HG02610 (cell line): Measurements from ENCODE around the gene GBF1.
"Not testable (repeated sequence)": the region's sequence is repeated elsewhere in the genome, so short reads cannot be mapped to it uniquely, and the experiment has no call there.

Experiments used
- ATAC-seq: cut with Tn5 transposase; IDR thresholded peaks from one replicate; pipeline ENCODE4 v1.9.1; 2021; ENCODE audit warnings: mild to moderate bottlenecking, moderate library complexity; ENCODE audit not compliant: unreplicated experiment

The GBF1 gene, protein sequence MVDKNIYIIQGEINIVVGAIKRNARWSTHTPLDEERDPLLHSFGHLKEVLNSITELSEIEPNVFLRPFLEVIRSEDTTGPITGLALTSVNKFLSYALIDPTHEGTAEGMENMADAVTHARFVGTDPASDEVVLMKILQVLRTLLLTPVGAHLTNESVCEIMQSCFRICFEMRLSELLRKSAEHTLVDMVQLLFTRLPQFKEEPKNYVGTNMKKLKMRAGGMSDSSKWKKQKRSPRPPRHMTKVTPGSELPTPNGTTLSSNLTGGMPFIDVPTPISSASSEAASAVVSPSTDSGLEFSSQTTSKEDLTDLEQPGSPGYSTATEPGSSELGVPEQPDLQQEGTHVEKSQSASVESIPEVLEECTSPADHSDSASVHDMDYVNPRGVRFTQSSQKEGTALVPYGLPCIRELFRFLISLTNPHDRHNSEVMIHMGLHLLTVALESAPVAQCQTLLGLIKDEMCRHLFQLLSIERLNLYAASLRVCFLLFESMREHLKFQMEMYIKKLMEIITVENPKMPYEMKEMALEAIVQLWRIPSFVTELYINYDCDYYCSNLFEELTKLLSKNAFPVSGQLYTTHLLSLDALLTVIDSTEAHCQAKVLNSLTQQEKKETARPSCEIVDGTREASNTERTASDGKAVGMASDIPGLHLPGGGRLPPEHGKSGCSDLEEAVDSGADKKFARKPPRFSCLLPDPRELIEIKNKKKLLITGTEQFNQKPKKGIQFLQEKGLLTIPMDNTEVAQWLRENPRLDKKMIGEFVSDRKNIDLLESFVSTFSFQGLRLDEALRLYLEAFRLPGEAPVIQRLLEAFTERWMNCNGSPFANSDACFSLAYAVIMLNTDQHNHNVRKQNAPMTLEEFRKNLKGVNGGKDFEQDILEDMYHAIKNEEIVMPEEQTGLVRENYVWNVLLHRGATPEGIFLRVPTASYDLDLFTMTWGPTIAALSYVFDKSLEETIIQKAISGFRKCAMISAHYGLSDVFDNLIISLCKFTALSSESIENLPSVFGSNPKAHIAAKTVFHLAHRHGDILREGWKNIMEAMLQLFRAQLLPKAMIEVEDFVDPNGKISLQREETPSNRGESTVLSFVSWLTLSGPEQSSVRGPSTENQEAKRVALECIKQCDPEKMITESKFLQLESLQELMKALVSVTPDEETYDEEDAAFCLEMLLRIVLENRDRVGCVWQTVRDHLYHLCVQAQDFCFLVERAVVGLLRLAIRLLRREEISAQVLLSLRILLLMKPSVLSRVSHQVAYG (N-terminal part only)

DNA sequence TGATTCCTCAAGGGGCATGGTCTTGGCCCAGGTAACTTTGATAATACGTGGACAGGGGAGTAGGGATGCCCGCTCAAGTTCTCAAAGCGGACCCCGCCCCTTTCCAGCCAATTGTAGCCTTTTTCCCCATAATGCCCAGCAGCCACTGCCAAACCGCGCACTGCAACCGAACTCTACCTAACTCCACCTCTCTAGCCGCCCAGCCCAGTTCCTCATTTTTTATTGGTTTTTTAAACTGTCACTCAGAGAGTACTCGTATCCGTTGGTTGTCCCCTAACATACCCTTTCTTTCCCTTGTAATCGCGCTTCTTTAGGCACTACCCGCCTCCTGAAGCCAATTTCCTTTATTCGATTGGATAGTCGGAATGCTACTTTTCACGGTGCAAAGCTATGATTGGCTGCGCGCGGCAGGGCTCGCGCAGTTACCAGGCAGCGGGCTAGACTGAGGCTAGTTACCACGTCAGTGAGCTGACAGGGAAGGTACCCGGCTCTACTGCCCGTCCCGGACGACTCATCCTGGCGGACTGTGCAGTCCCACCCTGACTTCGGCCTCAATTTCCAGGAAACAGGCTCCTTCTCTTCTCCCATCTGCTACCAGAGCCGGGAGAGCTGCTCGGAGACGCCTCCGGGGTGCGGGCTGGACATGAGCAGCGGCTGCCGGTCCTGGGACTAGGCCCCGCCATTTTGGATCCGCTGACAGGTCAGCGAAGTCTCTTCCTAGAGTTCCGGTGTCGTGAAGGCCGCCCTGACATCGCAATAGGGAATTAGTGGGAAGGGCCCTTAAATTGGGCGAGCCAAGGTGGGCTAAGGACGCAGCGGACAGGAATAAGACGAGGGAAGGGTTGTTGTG lies at the start of gene GBF1:
Gene GBF1, plus strand, starts transcription at position 451 of the 850 bp plus-strand sequence. CDS start 13,407 bp downstream, outside the sequence.
- ATAC-seq, result peak; percentile 93

DNA sequence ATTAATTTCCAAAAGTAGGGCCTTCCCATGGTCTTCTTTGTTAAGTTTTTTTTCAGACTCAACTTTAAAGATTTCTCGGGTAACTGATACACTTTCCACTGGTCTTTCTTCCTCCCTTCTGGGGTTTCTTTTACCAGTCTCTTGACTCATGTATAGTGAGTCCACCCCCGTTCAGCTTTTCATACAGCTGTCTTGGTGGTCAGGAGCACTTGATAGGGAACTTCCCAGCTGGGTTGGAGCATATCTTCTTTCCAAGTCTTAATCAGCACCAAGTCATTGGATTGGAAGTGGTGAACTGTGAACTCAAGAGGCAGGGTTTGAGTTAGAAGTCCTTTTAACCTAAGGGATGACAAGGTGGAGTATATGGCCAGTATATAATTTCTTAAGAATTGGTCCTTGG lies 48.4 kb upstream of the GBF1 start:
- ATAC-seq, result peak; percentile 67

DNA sequence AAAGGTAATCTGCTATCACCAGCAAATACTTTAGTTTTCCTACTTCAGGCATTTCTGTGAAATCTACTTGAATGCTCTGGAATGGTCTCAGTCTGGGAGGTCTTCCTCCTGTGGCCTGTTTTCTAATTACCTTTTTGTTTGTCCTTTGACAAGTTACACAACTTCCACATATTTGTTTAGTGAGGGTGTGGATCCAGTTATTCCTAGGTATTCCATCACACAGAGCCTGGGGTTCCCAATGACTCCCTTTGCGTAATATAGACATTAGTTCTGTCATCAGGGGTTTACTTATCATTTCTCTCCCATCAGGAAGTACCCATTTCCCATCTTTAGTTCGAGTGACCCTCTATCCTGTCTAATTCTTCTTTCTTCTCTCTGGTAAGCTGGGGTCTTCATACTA lies 47.3 kb upstream of the GBF1 start:
- no peak for ATAC-seq

DNA sequence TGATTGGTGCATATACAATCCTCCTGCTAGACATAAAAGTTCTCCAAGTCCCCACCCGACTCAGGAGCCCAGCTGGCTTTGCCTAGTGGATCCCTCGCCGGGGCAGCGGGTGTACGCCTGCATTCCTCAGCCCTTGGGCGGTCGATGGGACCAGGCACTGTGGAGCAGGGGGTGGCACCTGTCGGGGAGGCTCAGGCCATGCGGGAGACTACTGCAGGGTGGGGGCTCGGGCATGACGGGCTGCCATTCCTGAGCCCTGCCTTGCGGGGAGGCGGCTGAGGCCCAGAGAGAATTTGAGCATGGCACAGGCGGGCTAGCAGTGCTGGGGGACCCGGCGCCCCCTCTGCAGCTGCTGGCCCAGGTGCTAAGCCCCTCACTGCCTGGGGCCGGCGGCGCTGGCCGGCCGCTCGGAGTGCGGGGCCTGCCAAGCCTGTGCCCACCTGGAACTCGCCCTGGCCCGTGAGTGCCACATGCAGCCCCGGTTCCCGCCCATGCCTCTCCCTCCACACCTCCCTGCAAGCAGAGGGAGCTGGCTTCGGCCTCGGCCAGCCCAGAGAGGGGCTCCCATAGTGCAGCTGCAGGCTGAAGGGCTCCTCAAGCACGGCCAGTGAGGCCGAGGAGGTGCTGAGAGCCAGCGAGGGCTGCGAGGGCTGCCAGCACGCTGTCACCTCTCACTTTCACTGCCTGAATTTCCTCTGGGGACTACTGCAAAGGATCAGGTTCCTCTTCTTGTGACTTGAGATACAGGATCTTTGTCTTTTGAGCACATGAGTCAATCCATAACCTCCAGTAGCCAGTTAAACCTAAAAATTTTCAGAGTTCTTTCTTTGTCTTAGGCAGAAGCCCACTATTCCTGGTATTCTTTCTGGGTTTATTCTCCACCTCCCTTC lies 44.3 kb upstream of the GBF1 start:
- ATAC-seq, result peak; percentile 56

DNA sequence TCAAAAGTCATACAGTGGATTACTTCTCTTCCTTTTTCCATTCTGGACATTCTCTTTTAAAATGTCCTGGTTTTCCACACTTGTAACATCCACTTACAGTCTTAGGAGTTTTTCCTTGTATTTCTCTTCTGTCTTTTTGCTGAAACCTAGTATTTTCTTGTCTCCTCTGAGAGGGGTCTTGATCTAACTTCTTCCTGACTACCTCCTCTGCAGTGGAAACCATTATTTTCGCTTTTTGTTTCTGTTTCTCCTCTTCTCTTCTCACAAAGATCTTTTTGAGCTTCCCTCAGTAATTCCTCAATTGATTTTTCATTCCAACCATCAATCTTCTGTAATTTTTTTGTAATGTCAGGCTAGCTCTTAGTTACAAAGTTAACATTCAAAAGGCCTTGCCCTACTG lies 42.9 kb upstream of the GBF1 start:
- ATAC-seq, result no peak

DNA sequence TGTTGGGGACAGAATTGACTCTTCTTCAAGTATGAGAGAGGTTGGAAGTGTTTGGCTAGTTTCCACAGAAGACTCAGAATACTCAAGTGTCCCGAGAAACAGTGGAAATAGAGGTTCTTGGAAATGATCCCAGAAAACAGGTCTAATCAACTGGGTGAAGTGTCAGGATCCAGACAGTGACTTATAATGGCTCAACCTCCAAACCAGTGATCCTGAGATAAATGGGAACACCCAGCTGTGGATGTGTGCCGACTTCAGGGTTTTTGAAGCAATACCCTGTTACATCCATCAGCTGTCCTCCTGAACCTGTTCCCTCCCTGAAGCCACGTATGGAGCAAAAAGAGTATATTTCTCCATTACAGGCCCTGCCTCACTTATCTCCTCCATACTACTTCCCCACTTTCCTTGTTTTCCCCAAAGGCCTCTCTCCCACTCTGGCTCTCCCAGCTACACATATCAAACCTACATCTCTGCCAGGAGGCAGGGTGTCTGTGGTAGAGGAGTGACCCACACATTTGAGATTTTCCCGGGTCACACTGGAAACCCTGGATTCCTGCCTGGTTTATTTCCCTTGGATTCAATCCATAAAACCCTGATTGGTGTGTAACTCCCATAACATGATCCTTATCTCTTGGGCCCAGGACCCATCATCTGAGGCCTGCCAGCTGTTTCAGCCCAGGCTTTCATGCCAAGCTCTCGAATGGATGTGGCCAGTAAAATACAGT lies 36.9 kb upstream of the GBF1 start:
- no peak for ATAC-seq

DNA sequence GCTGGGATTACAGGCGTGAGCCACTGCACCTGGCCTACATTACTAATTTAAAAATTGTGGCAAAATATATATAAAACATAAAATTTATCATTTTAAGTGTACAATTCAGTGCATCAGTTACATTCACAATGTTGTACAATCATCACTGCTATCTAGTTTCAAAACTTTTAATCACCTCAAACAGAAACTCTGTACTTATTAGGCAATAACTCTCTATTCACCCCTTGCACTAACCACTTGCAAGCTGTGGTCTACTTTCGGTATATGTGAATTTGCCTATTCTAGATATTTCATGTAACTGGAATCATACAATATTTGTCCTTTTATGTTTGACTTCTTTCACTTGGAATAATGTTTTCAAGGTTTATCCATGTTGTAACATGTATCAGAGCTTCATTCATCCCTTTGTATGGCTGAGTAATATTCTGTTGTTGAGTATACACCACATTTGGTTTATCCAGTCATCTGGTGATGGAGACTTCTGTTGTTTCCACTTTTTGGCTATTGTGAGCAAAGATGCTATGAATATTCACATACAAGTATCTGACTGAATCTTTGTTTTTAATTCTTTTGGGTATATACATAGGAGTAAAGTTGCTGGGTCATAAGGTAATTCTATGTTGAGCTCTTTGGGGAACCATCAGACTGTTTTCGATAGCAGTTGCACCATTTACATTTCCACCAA lies 33.6 kb upstream of the GBF1 start:
- no peak for ATAC-seq

DNA sequence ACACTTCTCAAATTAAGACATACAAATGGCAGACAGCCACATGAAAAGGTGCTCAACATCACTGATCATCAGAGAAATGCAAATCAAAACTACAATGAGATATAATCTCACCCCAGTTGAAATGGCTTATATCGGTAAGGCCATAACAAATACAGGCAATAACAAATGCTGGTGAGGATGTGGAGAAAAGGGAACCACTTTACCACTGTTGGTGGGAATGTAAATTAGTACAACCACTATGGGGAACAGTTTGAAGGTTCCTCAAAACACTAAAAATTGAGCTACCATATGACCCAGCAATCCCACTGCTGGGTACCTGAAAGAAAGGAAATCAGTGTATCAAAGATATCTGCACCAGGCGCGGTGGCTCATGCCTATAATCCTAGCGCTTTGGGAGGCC lies 31.7 kb upstream of the GBF1 start:
- not testable (repeated sequence) for ATAC-seq

DNA sequence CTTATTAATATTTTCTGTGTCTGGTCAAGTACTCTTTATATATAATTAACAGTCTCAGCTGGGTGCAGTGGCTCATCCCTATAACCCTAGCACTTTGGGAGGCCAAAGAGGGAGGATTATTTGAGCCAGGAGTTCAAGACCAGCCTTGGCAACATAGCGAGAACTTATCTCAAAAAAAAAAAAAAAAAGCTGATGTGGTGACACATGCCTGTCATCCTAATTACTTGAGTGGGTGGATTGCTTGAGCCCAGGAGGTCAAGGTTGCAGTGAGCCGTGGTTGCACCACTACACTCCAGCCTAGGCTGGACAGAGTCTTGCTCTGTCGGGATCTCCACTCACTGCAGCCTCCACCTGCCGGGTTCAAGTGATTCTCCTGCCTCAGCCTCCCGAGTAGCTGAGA lies 26.0 kb upstream of the GBF1 start:
- ATAC-seq, result no peak

DNA sequence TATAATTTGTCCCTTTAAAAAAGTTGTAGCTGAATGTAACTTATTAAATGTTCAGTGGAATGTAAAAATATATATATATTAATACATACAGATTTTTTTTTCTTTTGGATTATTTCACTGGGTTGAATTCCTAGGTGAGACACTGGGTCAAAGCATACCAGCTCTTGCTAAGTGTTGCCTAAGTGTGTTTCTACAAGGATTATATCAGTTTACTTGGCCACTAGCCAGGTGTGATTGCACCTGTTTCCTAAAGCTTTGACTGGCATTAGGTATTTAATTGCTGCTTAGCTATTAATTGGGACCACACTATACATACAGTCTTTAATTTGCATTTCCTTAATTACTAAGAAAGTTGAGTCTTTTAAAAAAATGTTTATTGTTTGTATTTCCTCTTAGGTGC lies 24.7 kb upstream of the GBF1 start:
- ATAC-seq, result no peak

DNA sequence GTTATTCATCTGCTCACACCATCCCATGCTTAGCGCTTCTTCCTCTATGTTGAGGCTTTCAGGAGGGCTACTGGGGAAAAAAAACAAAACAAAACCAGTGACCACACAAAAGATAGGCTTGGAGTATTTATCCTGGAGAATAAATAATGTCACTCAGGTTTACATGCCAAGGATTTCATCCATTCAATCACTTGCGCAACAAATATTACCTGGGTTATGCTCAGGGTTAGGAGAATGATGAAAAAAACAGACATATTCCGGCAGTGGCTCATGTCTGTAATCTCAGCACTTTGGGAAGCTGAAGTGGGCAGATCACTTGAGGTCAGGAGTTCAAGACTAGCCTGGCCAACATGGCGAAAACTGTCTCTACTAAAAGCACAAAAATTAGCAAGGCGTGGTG lies 22.5 kb upstream of the GBF1 start:
- no peak for ATAC-seq

DNA sequence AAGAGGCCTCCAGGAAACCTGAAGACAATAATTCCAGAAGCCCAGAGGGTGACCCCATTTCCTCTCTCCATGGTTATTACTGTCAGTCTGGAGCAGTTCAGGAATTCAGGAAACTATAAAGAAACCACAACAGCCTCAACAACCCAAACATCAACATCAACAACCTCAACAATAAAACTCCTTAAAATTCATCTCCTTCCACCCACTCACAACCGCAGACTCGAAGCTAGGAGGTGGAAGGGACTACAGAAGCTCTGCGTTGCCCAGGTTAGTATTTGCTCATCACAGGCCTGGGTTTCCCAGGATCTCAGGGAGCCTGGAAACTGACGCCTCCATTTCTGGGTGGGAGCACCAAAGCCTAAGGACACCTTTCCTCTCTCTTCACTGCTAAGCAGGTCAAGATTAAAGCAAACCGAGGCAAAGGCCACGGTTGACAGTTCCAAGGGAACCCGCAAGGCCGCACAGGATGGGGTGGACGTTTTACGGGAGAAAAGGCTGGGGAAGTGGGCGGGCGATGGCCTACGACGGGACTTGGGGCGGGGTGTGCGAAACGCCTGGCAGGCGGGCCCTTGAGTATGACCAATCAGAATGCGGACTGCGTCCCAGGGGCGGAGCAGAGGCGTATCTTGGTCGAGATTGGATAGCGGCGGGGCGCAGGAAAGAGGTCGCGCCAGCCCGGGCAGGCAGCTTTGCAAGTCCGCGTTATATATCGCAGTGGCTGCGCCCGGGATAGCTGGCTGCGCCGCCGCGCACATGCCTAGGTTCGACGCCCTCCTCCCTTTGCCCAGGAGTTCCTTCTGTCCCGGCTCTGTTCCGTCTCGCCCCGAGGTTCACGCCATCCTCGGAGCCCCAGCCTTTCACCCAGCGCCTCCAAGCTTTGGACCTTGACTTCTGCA lies 19.4 kb upstream of the GBF1 start, which contains the start of gene ELOVL3:
Gene ELOVL3, plus strand, starts transcription at position 654 of the 896 bp plus-strand sequence. CDS start 250 bp downstream, outside the sequence.
- ATAC-seq, result peak; percentile 94

DNA sequence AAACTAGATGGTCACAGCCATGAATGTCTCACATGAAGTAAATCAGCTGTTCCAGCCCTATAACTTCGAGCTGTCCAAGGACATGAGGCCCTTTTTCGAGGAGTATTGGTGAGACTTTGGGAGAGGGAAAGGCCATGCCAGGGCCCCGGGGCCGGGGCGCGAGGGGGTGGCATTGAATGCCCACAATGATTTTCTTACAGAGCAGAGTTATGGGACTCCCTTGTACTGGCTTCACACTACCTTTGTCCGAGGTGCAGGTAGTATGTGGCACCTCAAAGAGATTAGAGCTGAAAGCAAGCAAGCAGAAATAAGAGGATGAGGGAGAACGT lies 18.8 kb upstream of the GBF1 start:
- no peak for ATAC-seq

DNA sequence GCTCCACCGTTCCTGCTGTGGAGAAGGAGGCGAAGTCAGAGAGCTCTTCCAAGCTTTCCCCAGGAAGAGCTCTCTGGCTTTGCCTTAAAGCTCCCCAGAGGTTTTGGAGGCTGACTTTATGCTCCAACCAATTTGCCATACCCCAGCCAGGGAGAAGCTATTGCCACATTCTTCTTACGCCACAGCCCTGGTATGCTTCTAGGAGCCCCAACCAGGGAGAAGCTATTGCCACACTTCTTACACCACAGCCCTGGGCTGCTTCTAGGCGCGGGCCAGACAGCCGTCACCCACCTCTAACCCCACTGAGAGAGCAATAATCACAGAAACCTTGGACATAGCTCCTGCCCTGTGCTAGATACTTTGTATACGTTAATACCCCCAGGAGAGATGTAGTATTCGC lies 18.3 kb upstream of the GBF1 start:
- no peak for ATAC-seq

DNA sequence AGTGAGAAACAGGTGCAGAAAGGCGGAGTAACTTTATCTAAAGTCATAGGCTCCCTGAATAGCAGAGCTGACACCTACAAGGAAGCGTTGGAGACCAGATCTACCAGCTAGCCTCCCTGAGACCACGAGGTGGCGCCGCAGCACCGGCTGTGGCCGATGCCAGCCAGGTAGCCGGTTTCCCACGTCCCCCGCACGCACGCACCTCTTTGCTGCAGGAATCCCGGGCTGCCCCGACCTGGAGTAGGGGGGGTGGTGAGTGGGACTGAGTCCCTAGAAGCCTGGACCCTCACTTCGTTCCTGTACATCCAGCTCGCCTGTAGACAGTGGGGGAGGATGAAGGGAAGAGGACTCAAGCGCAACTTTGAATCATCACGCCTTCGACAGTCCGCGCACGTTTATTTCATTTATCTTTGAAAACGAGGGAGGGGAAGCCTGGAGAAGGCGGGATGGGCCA lies 15.5 kb upstream of the GBF1 start:
- peak; percentile 43 for ATAC-seq

DNA sequence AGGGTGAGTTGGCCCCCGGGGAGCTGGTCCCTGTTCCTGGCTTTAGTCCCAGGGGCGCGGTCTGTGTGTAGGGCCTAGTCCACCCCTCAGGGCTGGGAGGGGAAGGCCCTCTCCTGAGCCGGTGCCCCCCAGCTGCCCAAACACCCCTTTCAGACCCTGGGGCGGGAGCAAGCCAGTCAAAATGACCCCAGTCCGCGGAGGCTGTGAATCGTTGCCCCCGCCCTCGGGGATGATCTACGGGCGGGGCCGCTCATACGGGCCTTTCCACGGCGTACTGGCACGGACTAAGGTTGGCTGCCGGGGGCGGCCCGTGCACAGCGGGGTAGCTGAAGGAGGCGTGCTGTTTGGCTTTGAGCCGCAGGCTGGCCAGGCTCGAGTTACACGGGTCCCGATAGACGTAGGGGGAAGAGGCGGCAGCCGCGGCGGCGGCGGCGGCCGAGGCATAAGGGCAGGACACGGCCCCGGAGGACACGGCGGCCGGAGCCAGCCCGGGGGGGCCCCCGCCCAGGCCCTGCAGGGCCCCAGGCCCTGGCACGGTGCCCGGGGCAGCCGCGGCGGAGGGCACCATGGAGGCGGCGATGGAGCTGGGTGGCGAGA lies 15.0 kb upstream of the GBF1 start:
- ATAC-seq, result no peak
